CD4-positive, alpha-beta T cell treated with Interleukin-17A for 4 hours (primary cell): ENCODE measurements around the gene PANK3.
A peak's percentile ranks its signal among the peaks of the same experiment; 100 is the strongest.
"Not testable (repeated sequence)": the region's sequence is repeated elsewhere in the genome, so short reads cannot be mapped to it uniquely, and the experiment has no call there.

Source experiments
- DNase-seq: peaks from one replicate; pipeline ENCODE4 v3.0.0-alpha.2; 2020; ENCODE audit warnings: mixed read lengths

Gene PANK3

DNA sequence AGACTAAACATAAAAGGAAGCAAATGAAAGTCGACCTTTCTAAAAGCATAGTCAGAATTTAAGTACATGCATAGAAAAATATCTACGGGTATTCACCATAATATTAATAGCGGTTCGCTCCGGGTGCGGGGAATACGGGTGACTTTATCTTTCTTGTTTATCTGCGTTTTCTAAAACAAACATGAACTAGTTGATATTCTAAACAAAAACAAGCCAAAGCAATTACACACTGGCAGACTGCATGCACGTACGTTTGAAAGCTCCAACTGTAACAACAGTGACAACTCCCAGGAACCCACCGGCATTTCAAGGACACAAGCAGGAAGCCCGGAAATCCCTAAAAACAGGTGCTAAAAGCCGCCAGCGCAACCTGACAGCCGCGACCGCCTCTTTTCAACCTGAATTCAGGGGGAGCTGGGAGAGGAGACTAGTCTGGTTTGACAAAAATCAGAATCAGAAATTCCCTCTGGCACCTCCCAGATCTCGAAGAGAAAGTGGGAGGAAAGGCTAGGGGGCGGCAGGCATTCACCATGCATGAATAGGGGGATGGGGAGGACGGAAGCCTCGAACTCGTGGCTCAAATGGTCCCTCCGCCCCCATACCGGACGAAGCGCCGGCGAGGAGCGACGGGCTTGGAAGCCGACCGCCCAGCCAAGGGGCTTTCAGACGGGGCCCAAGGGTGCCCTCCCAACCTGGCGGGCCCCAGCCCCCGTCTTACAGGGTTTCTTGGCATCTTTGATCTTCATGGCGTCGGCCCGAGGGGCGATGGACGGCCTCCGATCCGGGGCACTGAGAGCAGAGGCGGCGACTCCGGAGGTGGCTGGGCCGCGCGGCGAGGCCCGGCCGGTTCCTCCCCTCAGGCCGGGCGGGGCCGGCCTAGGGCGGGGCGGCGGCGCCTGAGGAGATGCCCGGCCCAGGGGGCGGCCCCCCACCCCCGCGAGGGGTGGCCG is at the start of gene PANK3:
Gene PANK3 (minus strand): TSS at position 831 of the 950 bp plus-strand sequence. CDS start 85 bp downstream, at position 746.
- no peak for DNase-seq

DNA sequence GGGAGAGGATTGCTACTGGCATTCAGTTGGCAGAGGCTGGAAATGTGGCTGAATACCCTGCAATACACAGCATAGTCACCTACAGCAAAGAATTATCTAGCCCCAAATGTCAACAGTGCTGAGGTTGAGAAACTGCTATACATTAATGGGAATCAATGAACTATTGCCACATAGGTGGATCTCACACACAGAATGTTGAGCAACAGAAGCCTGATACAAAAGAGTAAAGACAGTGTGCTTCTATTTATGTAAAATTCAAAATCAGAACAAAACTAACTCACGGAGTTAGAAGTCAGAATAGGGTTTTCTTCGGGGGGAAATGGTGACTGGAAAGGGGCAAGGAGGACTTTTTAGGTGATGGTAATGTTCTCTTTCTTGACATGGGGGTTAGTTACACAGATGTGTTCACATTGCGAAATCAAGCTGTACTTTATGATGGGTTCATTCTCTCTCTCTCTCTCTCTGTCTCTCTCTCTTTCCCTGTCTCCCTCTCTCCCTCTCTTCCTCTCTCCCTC is 45.7 kb upstream of the PANK3 start:
- DNase-seq, result no peak

DNA sequence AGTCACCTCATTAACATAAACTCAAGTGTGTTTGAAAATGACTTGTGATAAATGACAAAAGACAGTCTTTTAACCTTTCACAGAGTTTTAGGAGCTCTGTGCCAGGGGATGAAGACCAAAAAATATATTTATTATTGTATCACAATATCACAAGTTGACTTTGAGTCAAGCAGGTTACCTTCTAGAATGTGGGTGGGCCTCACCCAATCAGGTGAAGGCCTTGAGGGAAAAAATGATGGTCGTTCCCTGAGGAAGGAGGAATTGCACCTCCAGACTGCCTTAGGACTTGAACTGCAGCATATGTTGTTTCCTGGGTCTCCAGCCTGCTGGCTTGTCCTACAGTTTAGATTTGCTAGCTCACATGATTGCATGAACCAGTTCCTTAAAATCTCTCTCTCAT is 41.6 kb upstream of the PANK3 start:
- no peak for DNase-seq

DNA sequence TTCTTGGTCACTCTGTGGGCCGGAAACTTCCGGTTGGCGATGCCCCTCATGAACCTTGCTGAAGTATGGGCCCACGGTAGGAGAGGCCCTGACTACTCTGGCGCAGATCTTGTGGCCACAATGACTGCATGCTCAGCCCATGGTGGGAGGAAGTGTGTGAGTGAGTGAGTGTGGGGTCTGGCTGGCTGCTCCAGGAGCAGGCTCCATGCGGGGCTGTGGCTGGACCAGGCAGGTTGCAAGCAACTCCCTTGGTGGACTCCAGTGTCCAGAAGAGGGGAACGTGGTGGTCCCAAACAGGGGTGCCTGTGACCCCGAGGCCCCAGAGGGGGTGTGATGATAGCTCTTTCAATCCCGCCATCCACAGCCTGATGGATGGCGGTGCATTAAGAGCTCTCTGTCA is 35.5 kb upstream of the PANK3 start:
- no peak for DNase-seq

DNA sequence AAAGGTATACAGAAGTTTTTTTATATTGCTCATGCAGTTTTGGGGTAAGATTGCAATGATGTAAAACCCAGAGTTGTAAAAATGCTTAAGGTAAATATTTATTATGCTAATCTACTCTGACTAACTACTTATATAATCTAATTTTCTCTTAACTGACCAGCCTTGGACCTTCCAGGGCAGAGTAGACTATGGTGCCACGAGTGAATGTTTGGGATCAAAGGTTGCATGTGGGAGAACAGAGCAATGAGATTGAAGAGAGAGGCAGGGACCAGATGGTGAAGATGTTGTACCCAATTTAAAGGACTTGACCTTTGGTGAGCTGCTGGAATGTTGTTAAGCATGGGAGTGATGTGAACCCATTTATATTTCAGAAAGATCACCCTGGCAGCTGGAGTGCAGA is 34.8 kb upstream of the PANK3 start:
- DNase-seq, result no peak

DNA sequence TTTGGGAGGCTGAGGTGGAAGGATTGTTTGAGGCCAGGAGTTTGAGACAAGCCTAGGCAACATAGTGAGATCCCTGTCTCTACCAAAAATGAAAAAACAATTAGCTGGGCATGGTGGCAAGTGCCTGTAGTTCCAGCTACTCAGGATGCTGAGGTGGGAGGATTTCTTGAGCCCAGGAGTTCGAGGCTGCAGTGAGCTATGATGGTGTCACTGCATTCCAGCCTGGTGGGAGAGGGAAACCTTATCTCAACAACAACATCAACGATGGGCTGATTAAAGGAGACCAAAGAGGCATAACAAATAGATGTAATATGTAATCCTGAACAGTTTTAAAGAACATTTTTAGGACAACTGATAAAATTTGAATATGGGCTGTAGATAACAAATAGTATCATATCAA is 34.2 kb upstream of the PANK3 start:
- no peak for DNase-seq

DNA sequence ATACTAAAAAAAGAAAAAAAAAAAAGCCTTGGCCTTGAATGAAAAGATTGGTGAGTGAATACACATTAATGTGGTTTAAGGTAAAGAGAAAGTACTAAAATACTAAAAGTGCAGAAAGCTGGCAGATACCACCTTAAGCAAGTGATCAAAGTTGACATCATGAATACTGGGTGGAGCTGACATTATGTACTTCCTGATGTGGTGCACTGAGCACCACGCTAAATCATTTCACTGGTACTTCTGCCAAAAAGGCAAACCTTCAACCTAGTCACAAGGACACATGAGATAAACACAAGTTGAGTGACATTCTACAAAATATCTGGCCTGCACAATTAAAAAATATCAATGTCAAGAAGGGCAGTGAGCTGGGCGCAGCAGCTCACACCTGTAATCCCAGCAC is 33.8 kb upstream of the PANK3 start:
- peak; percentile 18 for DNase-seq

DNA sequence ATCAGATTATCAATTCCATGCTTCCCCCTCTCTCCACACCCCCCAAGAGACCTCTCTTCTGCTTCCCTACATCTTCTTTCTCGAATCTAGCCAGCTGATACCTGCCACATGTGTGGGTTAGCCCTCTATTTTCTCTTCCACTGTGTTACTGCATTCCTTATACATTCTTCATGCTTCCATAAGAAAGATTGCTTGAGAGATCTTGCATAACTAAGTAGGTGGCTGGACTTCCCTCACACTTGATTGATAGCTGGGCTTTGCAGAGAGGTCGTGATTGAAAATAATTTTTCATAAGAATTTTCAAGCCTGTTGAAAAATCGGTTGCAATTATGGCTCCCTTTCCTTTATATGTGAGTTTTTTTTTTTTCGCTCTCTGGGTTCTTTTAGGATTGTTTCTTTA is 33.0 kb upstream of the PANK3 start:
- no peak for DNase-seq

DNA sequence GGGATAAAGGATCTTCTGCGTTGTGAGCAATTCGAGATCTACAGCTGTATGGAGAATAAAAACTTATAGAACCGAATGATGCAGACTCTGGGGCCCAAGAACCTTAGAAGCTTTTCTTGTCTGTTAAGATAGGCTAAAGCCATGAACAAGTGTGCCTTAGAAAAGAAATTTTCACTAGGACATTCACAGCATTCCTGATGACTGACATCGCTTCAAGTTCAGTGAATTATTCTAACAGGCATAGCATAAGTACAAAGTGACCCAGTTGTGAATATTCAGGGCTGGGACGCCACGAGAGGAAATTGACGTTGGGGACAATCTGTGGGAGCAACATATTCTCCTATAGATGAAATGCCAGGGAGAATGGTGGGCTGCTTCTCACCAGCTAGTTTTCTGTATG is 32.0 kb upstream of the PANK3 start:
- DNase-seq, result no peak

DNA sequence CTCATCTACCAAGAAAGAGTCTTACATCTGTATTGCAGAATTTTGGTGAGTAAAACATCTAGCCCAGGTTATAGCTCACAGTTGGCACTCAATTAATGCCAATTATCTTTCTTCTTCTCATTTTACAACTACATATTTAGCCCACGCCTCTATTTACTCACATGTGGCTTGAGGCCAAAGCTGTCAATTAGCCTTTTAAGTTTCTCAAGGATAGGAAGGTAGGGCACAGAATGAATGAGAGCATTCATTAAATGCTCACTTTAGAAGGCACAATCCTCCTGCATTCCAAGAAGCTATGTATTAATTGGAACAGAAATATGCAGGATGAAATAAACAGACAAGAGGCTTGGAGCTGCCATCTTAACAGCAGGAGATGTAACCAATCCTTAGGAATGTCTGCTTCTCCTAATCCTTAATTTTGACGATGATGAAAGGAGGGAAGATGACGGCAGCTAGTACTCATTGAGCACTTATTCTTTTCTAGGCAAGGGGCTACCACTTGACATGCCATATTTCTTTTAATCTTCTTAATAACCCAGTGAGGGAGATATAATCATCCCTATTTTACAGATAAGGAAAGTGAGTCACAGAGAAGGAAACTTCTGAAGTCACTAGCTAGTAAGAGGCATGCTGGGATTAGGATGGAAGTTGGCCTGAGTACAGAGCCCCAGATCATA is 30.8 kb upstream of the PANK3 start:
- no peak for DNase-seq

DNA sequence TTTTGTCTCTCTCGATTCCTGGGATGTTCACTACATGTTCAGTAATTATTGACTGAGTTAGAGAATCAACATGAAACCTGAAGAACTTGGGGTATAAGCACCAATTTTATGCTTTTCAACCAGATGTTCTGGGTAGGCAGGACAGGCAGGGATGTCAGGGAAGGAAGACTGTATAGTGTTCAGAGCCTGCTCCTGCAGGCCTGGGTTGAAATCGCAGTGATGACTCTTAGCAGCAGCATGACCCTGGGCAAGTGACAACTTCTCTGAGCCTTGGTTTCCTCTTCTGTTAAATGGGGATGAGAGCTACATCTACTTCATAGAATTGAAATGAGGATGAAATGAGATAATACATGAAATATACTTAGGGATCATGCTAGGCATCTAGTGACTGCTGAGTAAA is 29.7 kb upstream of the PANK3 start:
- no peak for DNase-seq

DNA sequence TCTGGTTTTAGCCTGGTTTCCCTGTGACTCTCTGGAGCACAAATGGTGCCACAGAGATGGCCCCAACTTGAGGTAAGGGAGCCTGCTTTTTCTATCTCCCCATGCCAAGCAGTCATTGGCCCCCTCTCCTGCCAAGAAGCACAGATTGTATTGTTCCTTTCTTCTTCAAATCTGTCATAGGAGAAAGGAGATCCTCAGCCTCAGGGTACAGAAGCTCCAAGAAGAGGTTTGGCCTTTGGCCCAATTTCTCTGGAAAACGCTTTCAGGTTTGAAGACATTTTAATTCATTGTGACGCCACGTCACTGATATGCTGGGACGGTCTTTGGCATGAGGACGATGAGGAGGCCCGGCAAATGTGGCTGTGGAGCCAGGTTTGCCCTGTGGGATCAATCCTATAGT is 29.2 kb upstream of the PANK3 start:
- DNase-seq, result no peak

DNA sequence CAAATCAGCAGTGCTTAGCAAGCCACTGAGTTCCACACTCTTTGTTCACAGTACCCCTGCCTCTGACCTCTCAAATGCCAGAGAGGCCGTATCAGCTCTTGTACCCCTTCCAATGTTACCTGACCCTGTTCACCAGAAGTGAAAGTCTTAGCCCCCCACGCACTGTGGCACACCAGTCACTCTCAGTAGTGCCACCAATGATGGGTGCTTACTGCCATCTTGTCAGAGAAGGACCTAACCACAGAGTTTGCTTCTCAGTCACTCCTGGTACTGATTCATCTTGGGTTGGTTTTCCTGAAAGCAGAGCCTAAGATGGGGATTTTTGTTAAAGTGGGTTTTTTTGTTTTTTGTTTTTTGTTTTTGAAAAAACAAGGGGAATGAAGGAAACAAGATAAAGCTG is 28.8 kb upstream of the PANK3 start:
- DNase-seq, result no peak

DNA sequence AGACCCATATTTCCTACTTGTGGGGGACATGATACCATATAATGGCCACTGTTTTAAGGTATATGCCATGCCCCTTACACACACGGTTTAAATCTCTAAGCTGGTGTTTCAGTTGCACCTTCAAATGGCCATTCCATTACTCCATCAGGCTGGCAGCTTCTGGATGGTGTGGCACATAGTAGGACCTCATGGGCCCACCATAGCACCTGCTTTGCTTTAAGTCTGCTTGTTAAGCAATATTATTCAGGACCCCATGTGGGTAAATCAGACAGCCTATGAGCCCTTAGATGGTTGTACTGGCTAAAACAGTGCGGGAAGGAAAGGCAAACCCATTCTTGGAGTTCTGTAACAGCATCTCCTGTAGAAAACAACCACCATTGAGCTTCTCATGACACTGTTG is 27.4 kb upstream of the PANK3 start:
- DNase-seq, result no peak

DNA sequence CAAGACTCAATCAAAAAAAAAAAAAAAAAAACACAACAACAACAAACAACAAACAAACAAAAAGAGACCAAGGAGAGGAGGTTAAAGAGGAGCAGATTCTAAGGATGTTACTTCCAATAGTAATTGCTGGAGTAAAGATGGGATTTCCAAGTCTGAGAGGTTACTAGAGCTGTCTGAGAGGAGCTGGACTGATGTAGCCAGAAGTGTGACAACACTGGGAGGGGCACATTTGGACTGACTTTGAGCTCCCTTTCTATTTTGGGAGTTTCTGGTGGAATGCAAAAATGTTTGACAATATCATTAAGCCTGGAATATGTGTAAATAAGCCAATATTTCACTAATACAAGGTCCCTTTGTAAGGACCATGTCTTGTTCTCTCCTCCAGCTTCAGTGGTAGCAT is 25.3 kb upstream of the PANK3 start:
- no peak for DNase-seq

DNA sequence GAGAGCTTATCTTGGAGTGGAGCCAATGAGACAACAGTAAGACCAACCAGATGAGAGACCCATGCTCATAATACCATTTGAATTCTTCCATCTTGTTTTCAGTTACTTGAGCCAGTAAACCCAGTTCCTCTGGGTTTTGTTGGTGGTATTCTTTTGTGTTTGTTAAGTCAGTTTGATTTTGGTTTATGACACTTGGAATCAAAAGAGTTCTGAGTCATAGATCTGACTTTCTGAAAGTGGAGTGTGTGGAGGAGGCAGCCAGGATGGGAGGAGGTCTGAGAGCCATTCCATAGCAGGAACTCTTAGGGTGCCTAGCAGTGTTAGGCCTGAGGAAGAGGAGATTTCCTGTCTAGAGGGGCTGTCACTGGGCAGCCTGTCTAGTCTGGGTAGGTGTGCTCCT is 24.6 kb upstream of the PANK3 start:
- DNase-seq, result no peak

DNA sequence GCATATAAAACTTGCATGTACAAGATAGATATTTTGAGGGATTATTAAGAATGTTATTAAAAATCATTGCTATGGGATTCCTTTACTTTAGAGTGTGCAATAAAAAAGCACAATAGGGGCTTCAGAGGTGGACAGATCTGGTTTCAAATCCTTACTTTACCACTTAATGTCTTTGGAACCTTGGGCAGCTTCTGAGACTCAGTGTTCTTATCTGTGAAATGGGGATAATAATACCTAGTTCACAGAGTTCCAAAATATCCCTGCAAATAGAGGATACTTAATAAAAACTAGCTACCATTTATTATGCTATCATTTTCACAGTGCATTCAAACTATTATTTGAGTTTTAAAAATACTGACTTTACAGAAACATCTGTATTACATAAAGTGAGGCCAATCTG is 23.3 kb upstream of the PANK3 start:
- no peak for DNase-seq

DNA sequence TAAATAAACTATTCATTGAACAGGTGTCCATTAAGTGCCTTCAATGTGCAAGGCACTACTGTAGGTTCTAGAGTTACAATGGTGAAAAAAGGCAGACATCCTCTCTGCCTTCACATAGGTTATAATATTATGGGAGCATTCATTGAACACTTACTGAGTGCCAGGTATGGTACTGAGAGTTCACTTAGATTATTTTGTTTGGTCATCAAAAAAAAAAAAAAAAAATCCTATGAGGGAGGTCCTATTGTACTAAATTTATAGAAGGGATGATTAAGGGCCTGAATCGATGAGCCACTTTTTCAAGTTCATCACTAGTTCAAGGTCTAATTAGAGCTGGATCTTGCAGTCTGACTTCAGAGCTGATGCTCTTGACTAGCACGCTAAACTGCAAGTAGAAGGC is 22.8 kb upstream of the PANK3 start:
- DNase-seq, result no peak

DNA sequence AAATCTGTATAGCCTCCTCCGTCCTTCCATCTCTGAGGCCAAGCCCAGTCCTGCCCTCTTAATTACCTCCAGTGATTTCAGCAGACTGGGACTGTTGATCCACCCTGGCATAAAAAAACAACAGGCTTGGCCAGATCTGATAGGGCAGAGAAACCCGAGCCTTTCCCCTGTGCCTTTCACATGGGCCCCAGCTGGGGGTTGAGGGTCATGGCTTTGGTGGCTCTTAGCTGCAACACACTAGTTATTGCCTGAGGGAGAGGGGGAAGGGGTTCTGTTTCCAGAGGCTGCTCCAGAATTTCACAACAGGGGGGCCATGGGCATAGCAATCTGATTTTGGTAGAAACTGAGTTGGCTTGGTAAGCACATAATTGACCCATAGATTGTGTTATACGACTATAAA is 21.2 kb upstream of the PANK3 start:
- DNase-seq, result no peak

DNA sequence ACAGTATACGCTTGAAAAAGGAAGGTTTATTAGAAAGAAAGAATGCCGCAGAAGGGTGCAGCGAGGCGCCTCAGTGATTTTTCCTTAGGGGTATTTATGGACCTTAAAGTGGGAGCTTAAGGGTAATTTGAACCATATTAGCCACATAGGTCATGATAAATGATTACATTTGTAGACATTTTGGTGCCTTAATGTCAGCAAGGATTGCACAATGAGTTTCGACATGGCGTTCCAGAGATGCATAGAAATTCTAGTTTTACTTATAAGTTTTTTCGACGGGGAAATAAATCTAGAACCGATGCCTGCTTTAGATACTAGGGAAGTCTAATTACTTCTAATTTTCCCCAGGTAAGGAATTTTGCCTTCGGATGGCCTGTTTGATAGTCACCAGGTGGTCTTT is 20.7 kb upstream of the PANK3 start:
- no peak for DNase-seq

DNA sequence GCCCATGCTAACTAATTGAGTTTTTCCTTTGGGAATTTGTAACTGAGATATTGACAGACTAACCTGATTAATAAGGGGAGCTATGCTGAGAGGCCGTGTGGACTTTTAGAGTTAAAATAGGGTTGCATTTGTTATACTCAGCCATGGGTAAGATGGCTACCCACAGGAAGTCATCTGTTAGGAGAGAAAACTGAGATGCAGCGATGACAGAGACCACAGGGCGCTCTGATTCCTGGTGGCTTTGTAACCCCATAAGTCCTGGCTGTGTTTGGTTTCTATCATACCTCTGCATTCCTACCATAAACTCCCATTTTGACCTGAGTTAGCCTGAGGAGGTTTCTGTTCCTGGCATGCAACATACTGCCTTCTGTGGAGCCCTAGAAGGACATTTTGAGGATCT is 19.5 kb upstream of the PANK3 start:
- no peak for DNase-seq

DNA sequence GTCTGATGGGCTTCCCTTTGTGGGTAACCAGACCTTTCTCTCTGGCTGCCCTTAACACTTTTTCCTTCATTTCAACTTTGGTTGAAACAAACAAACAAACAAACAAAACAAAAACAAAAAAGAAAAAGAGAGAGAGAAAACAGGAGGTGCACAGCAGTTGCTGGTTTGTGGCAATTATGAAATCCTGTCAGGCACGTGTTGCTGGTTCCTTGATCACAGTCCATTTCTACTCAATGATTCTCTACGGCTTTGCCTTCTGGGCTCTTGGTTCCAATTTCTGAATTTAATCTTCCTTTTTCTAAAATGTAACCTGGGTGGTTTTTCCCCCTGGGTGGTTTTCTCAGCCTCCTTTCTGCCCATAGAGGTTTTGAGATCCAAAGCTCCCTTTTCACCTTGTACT is 17.8 kb upstream of the PANK3 start:
- no peak for DNase-seq

DNA sequence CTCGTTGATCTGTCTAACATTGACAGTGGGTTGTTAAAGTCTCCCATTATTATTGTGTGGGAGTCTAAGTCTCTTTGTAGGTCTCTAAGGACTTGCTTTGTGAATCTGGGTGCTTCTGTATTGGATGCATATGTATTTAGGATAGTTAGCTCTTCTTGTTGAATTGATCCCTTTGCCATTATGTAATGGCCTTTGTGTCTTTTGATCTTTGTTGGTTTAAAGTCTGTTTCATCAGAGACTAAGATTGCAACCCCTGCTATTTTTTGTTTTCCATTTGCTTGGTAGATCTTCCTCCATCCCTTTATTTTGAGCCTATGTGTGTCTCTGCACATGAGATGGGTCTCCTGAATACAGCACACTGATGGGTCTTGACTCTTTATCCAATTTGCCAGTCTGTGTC is 17.0 kb upstream of the PANK3 start:
- DNase-seq, result not testable (repeated sequence)

DNA sequence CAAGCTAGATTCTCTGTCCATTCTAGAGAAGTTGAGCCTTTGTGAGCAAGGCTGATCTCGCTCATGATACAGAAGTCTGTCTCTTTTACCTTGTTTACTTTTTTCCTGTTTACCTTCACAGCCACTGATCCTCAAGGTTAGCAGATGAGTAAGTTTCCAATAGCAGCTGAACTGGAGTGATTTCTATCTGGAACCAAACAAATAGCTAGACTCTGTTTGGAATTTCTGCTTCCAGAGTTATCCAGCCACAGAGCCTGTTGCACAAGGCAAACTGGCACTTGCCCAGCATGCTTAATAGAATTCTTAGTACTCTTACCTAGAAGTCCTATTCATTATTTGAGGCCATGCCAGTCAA is 12.8 kb upstream of the PANK3 start:
- DNase-seq, result no peak
